Measurements from ENCODE around the gene SMARCA4. TPM values are rescaled to one million over a fixed set of nuclear protein-coding genes. Genes with fewer than 3 reads are reported as not detected.

The SMARCA4 gene

Small RNAs within 50 kb of the gene (small RNA-seq; reads per million reads assigned to genes)
- gene RF02271 (ENCODE audit: insufficient read depth) (not detected), gene RN7SL192P (ENCODE audit: insufficient read depth) (not detected)
